Esophagus muscularis mucosa (tissue), 4 donors: ENCODE results near the gene RASL12.

Experiments used
- EP300 ChIP-seq: sonication (generic); formaldehyde crosslinking; IDR thresholded peaks from one replicate; pipeline ENCODE4 v1.6.1; 2017; ENCODE audit warnings: antibody characterized with exemption
- POLR2A ChIP-seq: fragments of 450-650 bp; IDR thresholded peaks from one replicate; pipeline ENCODE4 v1.6.1; 2017; ENCODE audit warnings: antibody characterized with exemption, moderate library complexity, mild to moderate bottlenecking, low read depth
- TF ChIP-seq, protein P1 (sequence below), 3 experiments: fragments of 200-600 bp in 2 of 3; fragments of 450-650 bp in 1 of 3; sonication (generic) in 2 of 3; IDR thresholded peaks; one replicate each; pipeline ENCODE4 v1.5.1; 2017 to 2019; ENCODE audit warnings: antibody characterized with exemption in 3 of 3, mild to moderate bottlenecking in 2 of 3, moderate library complexity in 1 of 3

DNA sequence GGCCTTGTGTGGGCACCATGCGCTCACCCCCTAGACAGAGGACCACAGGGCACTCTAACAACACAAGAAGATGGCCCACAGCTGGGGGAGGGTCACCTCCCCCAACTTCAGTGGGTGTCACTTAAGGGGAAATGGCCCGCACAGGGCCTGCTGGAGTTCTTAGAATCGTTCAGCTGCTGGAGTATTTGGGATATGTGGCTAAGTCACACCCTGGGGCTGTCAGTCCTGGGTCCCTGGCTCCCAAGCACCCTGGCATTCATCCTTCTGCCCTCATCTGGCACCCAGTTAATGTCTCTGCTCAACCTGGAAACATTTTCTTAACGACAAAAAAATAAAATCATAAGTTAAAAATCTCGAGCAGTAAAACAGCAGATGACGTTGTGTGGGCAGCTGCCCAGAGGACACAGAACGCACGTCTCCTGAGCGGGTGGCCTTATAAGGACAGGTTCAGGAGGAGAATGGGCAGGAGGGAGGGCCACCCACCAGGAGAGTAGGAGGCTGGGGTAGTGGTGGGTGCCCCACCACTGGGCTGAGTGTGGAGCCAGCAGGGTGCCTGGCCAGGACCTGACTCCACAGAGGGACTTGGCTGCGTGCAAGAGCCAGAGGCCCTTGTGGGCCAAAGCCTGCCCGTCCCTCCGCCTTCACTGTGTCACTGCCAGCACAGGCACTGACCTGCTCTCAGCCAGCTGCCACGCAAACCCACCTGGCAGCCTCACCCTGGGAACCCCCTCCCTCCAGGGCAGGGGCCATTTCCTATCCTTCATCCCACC is 20.3 kb upstream of the RASL12 start:
- TF ChIP-seq, protein P1, sequence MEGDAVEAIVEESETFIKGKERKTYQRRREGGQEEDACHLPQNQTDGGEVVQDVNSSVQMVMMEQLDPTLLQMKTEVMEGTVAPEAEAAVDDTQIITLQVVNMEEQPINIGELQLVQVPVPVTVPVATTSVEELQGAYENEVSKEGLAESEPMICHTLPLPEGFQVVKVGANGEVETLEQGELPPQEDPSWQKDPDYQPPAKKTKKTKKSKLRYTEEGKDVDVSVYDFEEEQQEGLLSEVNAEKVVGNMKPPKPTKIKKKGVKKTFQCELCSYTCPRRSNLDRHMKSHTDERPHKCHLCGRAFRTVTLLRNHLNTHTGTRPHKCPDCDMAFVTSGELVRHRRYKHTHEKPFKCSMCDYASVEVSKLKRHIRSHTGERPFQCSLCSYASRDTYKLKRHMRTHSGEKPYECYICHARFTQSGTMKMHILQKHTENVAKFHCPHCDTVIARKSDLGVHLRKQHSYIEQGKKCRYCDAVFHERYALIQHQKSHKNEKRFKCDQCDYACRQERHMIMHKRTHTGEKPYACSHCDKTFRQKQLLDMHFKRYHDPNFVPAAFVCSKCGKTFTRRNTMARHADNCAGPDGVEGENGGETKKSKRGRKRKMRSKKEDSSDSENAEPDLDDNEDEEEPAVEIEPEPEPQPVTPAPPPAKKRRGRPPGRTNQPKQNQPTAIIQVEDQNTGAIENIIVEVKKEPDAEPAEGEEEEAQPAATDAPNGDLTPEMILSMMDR (IDR thresholded peaks at IDR 0.05): no peak
- TF ChIP-seq EP300 (peak; percentile 88), POLR2A (no peak)
